ENCODE results near the gene PPT1. TPM values are rescaled to one million over a fixed set of nuclear protein-coding genes. Genes with fewer than 3 reads are reported as not detected.

The PPT1 gene
- total and polyA plus RNA-seq, 2 of the 4 experiments (the other 2 are of a cell fraction), result 22.7 to 55.4 TPM

GRCh38 chr1:40067851-40068250, 29.2 kb downstream of the PPT1 start:
- Histone ChIP-seq H3K56ac (ENCODE audit: extremely low read depth, insufficient read depth, low read length) (no peak overlapping the region), H3K36me3 (ENCODE audit: control insufficient read depth, insufficient read depth, low read length) (peaks cover 73% of the 10 kb centered on the region), H3K9ac (ENCODE audit: low read depth, low read length) (no peak overlapping the region), H2BK20ac (ENCODE audit: low read depth, low read length) (no peak overlapping the region), H2BK5ac (ENCODE audit: low read depth, low read length, poor library complexity, severe bottlenecking) (peak overlapping the region; percentile 60), H4K91ac (ENCODE audit: insufficient read depth, low read depth, low read length) (no peak overlapping the region), H3K18ac (ENCODE audit: low read depth, low read length) (no peak overlapping the region), H3K4me1 (ENCODE audit: control insufficient read depth, insufficient read depth, low read length) (no peaks in the 10 kb centered on the region), H2AFZ (replicated peaks; ENCODE audit: low read length, poor library complexity) (no peak overlapping the region), H2AK9ac (replicated peaks; ENCODE audit: low read depth, low read length, poor library complexity) (no peak overlapping the region), H3K27me3 (ENCODE audit: control insufficient read depth, insufficient read depth, low read length) (no peaks in the 10 kb centered on the region), H4K5ac (ENCODE audit: low read depth, low read length) (no peak overlapping the region), H3K79me1 (ENCODE audit: low read depth in 1 of 2, low read length in 2 of 2) (peaks cover 32 to 66% of the 10 kb centered on the region in 2 experiments), H3K14ac (replicated peaks; ENCODE audit: low read depth, low read length) (no peak overlapping the region), H2AK5ac (ENCODE audit: low read depth, low read length) (no peak overlapping the region), H4K20me1 (ENCODE audit: insufficient read depth, low read length) (peaks cover 10% of the 10 kb centered on the region), H3K23ac (ENCODE audit: low read depth, low read length) (no peak overlapping the region), H3K4me3 (ENCODE audit: insufficient read depth, low read depth, low read length) (no peak overlapping the region), H3K27ac (ENCODE audit: insufficient read depth, low read length) (no peak overlapping the region), H4K8ac (ENCODE audit: low read depth in 2 of 2, low read length in 2 of 2) (no peak overlapping the region), H3K4me2 (ENCODE audit: low read depth, low read length) (no peak overlapping the region), H2BK120ac (ENCODE audit: low read depth, low read length) (no peak overlapping the region), H3K4ac (ENCODE audit: low read depth, low read length) (no peak overlapping the region), H3K9me3 (ENCODE audit: control insufficient read depth, insufficient read depth, low read length) (no peaks in the 10 kb centered on the region), H2BK15ac (ENCODE audit: low read depth, low read length) (no peak overlapping the region), H3K9me1 (ENCODE audit: insufficient read depth, low read length) (peaks cover 6% of the 10 kb centered on the region)
- dilution Hi-C loops (cut with HindIII; ENCODE audit: low sequenced_read_pairs, unreplicated experiment) (no loop called here), intact Hi-C loops (cut with micrococcal nuclease) (no loop called here), in situ Hi-C loops (cut with MboI; ENCODE audit: low sequenced_read_pairs) (no loop called here)
- ChIA-PET POLR2A (ENCODE audit: unreplicated experiment) (no interaction called here), CTCF (interaction anchor here (0.7 kb wide), 1 partner anchor 43 kb away, joined by 3 read pairs; no protein-coding TSS in a partner anchor)
- BruUV-seq (replicated peaks), result no TSS peak
- DNase-seq, result no peak
- ATAC-seq (ENCODE audit: low read depth), result no peak
- TF ChIP-seq CEBPB (IDR thresholded peaks at IDR 0.05; ENCODE audit: low read depth, low read length) (no peak), CHD1 (IDR thresholded peaks at IDR 0.05; ENCODE audit: low read depth, low read length) (no peak), RFX5 (IDR thresholded peaks at IDR 0.05; ENCODE audit: low read depth, low read length) (no peak), BHLHE40 (IDR thresholded peaks at IDR 0.05; ENCODE audit: low read depth, low read length) (no peak), SMC3 (IDR thresholded peaks at IDR 0.05; ENCODE audit: low read depth, low read length) (no peak), USF2 (IDR thresholded peaks at IDR 0.05; ENCODE audit: low read depth, low read length) (no peak)
- no CpG with 5 or more reads among the region's 3 CpGs for whole genome bisulfite sequencing, 2 experiments (ENCODE audit: extremely low coverage in 2 of 2, insufficient read length in 1 of 2)
